ENCODE measurements around the gene TBPL1.

TBPL1 gene

DNA sequence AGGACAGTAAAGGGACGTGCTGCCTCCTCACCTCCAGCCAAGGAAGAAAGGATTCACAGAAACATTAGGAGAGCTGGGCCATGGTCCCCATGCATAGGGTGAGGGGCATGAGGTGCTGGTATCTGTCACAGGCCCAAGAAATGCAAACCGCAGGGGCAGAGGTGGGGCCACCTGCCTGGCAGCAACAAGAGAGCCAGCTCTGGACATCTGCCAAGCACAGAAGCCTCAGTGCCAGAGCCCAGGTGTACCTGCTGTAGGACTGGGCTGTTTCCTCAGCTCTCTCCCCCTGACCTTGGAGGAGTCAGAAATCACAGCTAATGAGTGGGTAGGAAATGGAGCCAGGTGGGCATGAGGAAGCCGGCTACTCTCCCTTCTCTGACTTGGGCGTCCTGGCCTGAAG lies 54.1 kb downstream of the TBPL1 start:
- DNase-seq (ENCODE audit: low spot score) = no peak

DNA sequence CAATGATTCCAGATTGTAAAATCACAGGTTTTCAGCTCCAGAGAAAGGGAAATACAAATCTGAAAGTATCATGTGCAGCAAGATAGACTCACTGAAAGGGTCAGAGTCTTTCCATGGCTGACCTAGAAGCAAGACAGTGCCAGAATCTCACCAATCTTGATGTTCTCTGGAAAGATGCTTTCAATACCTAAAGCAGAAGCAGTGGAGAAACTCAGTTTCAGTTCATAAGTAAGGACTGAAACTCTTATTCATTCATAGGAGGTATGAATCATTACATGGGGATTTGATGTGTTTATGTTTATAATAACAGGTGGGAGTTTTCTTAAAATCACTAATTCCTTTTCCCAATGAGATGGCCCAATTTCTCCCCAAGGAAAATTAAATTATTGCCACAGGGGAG lies 56.9 kb downstream of the TBPL1 start:
- no peak for DNase-seq (ENCODE audit: low spot score)

DNA sequence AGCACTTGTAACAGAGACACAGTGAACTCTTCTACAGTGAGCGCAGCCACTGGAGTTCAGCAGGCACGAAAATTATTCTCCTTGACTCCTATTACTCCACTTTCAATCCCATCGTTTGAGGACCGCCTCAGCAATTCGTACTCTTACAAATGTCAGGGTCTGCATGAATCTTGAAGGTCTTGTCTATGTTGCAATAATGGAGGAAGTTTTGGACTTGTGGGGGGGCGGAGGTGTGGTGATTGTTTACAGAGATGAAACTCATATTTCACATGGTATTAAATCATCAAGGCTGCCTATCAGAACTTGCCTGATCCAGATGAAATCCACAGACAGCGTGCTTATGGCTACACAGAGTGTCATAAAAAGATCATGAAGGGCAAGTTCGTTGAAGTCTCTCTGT lies 57.4 kb downstream of the TBPL1 start:
- no peak for DNase-seq (ENCODE audit: low spot score)

DNA sequence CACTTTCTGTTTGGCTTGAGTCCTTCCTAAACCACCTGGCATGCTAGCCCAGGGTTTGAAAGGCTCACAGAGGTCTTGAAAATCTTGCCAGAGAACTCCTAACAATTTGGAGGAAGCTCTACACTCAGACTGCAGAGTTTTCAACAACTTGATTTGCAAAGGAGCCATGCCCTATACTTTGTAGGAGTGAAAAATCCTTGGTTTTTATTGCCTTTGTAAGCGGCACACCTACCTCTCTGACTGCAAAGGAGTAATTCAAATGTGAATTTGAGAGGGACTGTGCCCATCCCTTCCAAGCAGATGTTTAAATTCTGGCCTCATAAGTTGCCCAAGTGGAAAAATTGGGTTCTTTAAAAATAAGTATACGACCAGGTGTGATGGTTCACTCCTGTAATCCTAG lies 58.0 kb downstream of the TBPL1 start:
- DNase-seq (ENCODE audit: low spot score) = no peak

DNA sequence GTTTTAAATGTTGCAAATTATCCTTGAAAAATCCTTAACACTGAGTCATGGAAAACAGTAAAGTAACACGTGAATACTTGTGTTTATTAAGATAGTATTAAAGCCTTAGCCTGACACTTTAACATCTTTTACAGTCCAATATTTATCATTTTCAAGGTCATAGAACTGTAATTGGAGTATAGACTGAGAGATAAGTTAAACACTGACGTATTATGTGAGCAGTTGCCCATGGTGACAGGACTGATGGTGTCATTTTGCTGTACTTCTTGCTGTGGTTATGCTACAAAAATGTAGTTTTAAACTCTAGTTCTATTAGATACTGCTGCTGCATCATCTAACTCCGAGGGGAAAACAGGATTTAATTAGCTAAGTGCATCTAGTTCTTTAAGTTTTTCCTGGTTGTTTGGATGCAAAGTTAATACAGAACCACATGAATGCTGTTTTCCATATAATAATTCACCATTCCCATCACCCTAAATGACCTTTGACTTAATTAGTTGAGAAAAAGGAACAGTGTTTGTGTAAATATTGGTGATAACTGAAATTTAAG lies 61.6 kb downstream of the TBPL1 start:
- DNase-seq (ENCODE audit: low spot score) = no peak

DNA sequence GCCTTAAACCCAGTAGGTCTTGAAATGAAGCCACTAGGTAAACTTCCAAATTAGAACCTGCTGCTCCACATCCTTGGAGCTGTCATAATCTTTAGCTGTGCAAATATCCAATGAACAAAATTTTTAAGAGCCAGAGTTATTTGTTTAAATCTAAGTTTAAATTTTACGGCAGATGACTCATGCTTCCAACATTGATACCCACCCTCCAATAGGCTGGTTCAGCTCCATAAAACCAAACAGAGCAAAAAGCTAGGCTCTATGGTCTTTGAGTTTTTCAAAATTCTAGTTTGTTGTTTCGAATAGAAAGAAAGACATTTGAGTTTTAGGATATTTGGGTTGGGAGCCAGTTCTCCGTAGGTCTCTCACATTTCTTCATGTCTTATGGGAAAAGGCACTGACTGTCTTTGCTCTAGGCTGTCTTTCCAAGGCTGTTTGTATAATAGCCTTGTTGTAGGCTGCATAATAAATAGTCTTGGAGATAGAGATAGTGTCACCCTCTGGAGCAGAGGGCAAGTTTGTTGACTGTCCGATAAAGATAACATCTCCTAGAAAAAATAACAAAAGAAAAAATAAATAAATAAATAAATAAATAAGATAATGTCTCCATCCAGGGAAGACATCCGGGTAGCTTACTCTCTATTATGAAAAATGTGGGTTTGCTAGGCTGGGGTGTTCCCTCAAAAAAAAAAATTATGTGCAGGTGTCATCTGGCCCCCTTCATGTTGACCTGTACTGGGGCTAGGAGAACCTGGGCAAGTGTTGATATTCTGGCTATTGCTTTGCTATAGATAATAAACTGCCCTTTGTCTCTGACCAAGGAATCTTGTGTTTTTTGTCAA lies 62.9 kb downstream of the TBPL1 start:
- DNase-seq (ENCODE audit: low spot score) = no peak

DNA sequence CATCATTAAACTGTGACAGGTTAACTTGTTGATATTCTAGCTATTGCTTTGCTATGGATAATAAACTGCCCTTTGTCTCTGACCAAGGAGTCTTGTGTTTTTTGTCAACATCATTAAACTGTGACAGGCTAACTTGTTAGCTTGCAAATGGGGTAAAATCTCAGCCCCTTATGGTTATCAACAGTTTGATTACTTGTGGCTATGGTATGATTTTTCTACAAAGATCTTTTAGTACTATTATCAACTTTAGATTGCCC lies 63.5 kb downstream of the TBPL1 start:
- DNase-seq (ENCODE audit: low spot score) = no peak

DNA sequence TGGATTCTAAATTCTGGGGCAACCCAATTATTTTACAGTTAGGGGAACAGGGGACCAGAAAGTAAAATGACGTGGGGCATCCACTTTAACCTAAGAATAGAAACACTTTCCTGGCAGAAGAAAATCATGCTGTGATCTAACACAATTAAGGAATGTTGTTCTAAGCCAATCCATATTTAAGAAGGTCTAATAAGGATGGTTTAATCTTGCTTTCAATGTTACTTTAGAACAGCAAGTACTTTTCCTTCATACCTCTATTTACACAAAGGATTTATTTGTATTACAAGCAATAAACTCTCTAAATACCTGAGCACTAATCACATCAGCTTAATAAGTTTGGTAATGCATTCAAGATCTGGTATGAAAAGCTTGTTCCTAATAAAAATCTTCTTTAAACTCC lies 67.0 kb downstream of the TBPL1 start:
- DNase-seq (ENCODE audit: low spot score) = no peak

DNA sequence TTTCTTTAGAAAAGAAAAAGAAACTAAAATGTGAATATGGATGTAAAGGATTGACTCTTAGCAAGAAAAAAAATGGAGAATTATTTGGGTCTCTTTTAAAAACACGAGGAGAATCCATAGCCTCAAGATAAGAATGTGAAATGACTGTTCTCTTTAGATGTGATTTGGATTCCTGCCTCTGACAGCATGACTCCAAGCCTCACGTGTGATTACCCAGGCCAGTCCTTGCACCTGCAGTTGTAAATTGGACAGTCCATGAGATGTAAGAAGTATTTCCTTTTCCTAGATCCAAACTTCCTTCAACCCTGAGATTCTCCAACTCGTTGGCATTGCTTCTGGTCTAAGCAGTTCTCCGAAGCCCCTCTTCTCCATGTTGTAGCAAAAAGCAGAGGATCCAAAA lies 67.5 kb downstream of the TBPL1 start:
- no peak for DNase-seq (ENCODE audit: low spot score)

DNA sequence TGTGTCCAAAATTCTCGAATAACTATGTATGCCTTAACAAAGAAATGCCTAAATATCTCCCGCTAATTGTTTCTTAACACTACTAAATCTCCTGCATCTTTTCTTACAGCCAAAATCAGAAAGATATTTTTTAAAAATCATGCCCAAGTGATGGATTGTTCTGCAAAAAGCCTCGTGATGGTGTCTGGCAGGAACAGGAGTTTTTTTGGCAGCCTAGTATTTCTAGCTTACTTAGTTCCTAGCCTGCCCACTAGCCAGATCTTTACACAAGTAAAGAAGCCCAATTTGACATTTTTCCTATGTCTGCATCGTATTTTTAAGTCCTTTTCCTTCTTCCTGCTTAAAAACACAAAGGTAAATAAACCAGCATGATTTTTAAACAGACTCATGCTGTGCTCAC lies 67.9 kb downstream of the TBPL1 start:
- no peak for DNase-seq (ENCODE audit: low spot score)

DNA sequence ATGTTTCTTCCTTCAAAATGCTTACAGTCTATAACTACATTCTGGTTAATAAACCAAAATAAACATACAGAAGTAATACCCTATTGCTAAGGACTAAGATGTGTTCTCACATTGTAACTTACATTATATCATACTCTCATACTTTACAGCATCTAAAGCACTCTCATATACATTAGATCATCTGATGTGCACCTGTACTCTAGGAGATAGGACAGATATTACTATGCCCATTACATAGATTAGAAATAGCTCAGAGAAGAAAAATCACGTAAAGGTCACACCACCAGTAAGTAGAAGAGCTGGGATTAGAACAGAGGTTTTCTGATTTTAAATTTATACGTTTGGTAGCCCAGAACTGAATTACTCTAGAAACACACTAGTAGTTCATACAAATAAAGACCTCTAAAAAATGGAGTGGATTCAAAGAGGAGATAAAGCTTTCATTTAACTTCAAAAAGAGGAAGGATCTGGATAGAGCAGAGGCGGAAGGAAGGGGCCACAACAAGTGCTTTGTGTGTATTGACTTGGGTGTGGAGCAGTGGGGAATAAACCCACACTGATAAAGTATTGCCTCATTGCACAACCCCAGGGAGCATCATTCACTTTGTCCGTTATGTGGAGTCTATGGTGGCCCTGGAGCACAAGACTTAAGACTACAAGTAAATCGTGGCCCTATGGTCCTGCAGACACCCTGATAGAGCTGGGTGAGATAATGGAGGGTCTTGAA lies 68.5 kb downstream of the TBPL1 start:
- DNase-seq (ENCODE audit: low spot score) = no peak

DNA sequence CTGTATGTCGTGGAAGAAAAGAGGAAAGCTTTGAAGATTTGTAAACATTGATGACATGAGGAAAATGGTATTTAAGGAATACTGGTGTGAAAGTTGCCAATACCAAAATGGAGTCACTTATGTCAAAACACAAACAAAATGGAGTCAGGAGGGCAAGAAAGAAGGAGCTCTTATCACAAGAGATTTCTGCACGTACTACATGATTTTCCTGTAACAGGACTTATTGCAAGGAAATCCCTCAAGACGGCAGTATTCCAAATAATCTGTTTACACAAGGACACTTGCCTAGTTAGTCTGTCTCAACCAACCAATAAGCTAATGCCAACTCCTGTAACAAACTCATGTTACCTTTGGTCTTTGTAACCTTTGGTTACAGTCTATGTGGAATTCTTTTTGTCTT lies 69.6 kb downstream of the TBPL1 start:
- DNase-seq (ENCODE audit: low spot score) = no peak

DNA sequence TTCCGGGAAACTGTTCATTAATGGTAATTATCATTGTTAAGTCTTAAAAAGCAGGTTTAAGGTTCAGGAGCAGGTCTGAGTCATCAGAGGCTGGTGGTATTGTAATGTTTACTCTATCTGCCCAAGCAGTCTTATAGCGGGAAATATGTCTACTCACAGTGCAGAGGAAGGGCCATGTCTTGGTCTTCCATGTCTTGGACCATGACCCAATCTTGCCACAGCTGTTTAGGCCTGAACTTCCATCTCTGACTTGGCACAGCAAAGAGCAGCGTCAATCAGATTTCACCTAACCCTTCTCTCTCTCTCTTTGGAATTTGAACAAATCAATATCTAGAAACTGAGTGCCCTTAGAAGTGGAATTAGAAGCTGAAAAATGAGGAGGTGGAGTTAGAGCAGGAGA lies 73.6 kb downstream of the TBPL1 start:
- DNase-seq (ENCODE audit: low spot score) = no peak

DNA sequence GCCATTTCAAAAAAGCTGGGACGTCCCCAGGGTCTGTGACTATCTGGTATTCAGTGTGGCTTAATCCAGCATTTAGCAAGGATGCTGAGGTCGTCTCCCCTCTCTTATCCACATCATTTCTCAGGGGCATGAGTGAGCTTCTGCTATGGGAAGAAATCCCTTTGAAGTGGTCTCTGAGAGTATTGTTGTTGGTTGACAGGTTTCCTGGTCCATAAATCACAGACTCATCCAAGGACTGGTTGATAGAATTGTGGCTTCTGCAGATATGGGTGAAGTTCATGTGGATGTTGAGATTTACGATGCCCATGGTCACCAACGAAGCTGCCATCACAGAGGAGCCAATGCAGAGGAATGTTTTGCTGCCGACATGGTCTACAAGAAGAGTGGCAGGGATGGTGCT lies 75.4 kb downstream of the TBPL1 start:
- no peak for DNase-seq (ENCODE audit: low spot score)

DNA sequence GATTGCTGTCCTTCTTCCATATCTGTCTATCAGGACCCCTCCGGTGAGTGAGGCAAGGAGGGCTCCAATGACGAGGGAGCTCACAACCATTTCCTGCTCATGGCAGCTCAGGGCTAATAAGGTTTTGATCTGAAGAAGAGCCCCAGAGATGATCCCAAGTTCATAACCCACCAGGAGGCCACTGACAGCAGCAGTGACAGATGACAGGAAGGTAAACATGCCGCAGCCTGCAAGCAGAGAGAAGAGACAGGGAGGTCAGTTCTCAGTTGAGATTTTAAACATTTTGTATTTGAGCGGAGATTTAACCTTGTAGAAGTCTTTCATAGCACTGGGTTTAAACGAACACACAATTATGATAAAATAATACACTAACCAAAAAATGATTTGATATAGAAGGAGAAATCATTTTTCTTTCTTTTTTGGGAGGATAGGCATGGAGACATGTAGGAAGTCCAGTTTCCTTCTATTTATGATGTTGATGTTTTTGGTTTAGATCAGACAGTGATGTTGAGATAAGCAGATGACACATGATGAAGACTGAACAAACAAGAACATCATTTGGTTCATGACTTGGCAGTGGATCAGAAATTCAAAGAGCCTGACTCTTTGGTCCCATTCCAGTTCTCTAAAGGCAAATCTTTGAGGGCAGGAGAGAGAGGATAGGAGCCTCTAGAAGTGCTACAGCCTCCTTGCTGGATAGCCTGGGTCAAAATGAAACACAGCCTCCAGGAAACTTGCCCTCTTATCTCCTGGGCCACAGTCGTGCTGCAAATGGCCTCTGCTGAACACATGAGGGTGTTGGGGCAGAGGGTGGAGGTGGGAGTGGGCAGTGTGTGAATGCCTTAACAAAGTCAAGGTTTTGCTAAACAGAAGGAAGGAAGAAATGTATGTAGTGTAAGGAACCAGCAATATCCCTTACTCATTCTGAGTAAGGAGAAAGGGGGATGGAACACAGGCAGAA lies 76.8 kb downstream of the TBPL1 start:
- DNase-seq (ENCODE audit: low spot score) = no peak

DNA sequence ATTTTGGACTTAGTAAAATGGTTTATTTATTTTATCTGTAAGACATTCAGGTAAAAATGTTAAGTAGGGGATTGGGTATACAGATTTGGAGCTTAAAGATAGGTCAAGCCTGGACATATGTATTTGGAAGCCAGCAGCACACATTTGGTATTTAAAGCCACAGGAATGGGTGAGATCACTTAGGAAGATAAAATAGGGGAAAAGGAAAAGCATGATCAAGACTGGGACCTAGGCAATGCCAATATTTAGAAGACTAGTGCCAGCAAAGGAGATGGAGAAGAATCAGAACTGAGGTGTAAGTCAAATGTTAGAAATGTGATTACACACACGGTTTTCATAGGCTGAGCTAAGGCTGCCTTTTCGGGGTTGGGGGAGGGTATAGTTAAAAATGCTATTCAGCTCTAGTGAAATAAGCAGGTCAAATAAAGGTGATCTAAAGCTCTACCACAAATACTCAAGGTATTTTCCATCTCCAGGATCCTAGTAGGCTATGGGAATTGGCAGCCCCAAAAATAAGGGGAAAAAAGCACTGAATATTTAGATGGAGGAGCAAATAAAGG lies 78.8 kb downstream of the TBPL1 start:
- DNase-seq (ENCODE audit: low spot score) = no peak

DNA sequence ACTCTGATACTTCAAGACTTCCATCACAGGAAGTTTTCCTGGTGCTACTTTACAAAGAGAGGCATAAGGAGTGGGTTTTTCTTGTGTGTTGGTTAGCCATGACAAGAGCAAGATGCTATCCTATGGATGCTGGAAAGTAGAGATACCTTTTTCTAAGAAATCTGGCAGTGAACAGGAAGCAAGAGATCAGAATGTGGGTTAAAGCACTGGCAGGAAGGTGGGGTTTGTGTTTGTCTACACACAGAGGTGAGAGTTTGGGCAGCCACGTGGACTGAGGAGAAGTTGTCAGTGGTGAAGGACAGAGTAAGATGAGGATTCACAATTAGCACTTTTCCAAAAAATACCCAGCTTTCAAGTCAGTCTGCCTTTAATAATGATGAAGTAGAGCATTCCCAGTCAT lies 81.5 kb downstream of the TBPL1 start:
- DNase-seq (ENCODE audit: low spot score) = no peak

DNA sequence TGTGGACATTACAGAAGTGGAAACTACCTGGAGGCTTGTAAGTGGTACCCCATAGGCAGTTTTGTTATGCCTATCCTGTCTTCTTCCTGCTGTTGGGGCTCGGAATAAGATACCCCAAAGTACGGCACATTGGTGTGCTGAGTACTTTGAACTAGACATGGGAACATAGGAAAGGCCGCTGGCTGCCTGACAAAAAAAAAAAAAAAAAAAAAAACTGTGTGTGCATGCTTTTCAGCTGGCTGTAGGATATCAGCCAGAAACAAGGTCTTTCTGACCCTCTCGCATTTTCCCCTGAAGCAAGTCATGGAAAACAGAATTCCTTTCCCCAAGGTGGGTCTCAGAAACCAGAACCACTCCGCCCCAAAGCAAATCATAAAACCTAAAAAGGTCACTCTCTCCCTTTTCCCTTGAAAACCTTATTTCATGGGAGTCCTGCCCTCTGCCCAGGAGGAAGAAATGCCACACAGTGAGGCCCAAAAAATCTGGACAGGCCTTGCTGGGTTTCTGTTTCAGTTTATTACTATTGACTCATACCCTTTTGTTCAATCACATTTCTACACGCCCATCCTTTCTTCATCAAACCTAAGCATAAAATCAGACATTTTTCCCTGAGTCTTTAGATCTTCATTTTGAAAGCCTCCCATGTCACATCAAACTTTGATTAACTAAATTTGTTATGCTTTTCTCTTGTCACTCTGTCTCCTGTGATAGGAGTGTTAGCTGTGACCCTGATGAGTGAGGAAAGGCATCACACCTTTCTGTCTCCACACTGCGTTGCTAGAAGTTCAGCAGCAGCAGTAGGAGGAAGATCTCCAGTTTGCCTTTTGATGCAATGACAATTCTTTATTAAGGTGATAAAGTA lies 82.2 kb downstream of the TBPL1 start:
- DNase-seq (ENCODE audit: low spot score) = no peak

DNA sequence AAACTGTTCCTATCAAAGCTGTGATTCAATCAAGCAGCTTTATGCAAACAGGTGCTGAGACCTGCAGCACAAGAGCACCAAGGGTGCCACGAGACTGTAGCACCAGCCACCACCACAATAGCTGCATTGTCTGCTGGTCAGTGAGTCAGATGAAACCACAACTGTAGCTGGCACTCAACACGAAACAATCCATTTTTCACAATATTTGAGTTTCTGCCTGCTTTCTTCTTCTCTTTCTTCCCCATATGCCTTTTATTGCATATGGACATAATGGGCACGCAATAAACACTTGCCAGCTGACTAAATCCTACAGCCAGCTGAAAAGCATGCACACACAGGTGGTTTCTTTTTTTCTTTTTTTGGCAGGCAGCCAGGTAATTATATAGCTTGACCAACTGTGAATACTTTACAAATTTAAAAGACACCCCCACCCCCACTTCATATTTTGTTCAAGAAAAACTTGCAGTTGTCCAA lies 82.8 kb downstream of the TBPL1 start:
- DNase-seq (ENCODE audit: low spot score) = no peak

DNA sequence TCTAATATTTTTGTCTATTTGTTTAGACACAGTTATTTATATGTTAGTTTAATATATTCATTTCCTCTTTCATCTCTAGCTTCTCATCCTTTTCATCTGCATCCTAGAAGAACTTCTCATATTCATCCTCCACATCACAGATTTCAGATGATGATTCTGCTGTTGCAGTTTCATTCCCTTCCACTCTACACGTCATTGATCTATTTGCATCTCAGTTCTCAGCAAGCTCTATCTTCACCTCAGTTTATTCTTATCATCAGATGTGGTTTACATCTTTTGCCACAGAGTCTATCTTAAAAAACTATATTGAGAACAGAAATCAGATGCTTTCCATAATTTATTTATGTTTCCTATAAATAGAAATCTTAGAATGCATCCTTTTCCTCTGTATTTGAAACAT lies 86.1 kb downstream of the TBPL1 start:
- no peak for DNase-seq (ENCODE audit: low spot score)
